ENCODE data around the gene CAMK1D. TPM values are rescaled to one million over a fixed set of nuclear protein-coding genes. Genes with fewer than 3 reads are reported as not detected.
"Not testable (repeated sequence)": the region's sequence is repeated elsewhere in the genome, so short reads cannot be mapped to it uniquely, and the experiment has no call there.

Gene CAMK1D
- total RNA-seq, 1 donor from 2014 or later: 7.6 TPM

GRCh38 chr10:12435348-12435747 is 86.0 kb downstream of the CAMK1D start:
- no peaks in the 10 kb centered on the region for H3K36me3 Mint-ChIP-seq
- peaks cover 49% of the 10 kb centered on the region for H3K27me3 Mint-ChIP-seq (ENCODE audit: low read depth)
- H3K9me3 Mint-ChIP-seq: peaks cover 5% of the 10 kb centered on the region
- H3K4me3 Mint-ChIP-seq: no peak overlapping the region
- H3K4me1 Mint-ChIP-seq: peaks cover 2% of the 10 kb centered on the region
- TF ChIP-seq, protein P1, sequence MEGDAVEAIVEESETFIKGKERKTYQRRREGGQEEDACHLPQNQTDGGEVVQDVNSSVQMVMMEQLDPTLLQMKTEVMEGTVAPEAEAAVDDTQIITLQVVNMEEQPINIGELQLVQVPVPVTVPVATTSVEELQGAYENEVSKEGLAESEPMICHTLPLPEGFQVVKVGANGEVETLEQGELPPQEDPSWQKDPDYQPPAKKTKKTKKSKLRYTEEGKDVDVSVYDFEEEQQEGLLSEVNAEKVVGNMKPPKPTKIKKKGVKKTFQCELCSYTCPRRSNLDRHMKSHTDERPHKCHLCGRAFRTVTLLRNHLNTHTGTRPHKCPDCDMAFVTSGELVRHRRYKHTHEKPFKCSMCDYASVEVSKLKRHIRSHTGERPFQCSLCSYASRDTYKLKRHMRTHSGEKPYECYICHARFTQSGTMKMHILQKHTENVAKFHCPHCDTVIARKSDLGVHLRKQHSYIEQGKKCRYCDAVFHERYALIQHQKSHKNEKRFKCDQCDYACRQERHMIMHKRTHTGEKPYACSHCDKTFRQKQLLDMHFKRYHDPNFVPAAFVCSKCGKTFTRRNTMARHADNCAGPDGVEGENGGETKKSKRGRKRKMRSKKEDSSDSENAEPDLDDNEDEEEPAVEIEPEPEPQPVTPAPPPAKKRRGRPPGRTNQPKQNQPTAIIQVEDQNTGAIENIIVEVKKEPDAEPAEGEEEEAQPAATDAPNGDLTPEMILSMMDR (IDR thresholded peaks at IDR 0.05; ENCODE audit: unreplicated experiment): no peak
- H3K27ac Mint-ChIP-seq: no peak overlapping the region
- no peak for DNase-seq (ENCODE audit: low spot score in 2 of 2, unreplicated experiment in 2 of 2)

GRCh38 chr10:12438919-12439692 is 89.8 kb downstream of the CAMK1D start:
- Mint-ChIP-seq H3K27me3 (ENCODE audit: low read depth) (peaks cover 20% of the 10 kb centered on the region), H3K4me3 (no peak overlapping the region), H3K9me3 (peaks cover 5% of the 10 kb centered on the region), H3K27ac (no peak overlapping the region), H3K36me3 (no peaks in the 10 kb centered on the region), H3K4me1 (no peaks in the 10 kb centered on the region)
- TF ChIP-seq, protein P1 (IDR thresholded peaks at IDR 0.05; ENCODE audit: unreplicated experiment): no peak
- DNase-seq (ENCODE audit: low spot score in 2 of 2, unreplicated experiment in 2 of 2): no peak

- H3K36me3 Mint-ChIP-seq; H3K4me1 Mint-ChIP-seq; H3K27ac Mint-ChIP-seq; H3K4me3 Mint-ChIP-seq; H3K9me3 Mint-ChIP-seq; DNase-seq (ENCODE audit: low spot score in 2 of 2, unreplicated experiment in 2 of 2): not testable (repeated sequence)
- H3K27me3 Mint-ChIP-seq (ENCODE audit: low read depth): peaks cover 17% of the 10 kb centered on the region
Measured at GRCh38 chr10:12439767-12440166, 90.4 kb downstream of the CAMK1D start.

GRCh38 chr10:12443026-12443425 is 93.7 kb downstream of the CAMK1D start:
- no peaks in the 10 kb centered on the region for H3K36me3 Mint-ChIP-seq
- peaks cover 9% of the 10 kb centered on the region for H3K9me3 Mint-ChIP-seq
- TF ChIP-seq, protein P1 (IDR thresholded peaks at IDR 0.05; ENCODE audit: unreplicated experiment): no peak
- DNase-seq (ENCODE audit: low spot score in 2 of 2, unreplicated experiment in 2 of 2): no peak
- no peak overlapping the region for H3K4me3 Mint-ChIP-seq
- no peak overlapping the region for H3K27ac Mint-ChIP-seq
- H3K4me1 Mint-ChIP-seq: peaks cover 18% of the 10 kb centered on the region
- H3K27me3 Mint-ChIP-seq (ENCODE audit: low read depth): no peaks in the 10 kb centered on the region

DNA sequence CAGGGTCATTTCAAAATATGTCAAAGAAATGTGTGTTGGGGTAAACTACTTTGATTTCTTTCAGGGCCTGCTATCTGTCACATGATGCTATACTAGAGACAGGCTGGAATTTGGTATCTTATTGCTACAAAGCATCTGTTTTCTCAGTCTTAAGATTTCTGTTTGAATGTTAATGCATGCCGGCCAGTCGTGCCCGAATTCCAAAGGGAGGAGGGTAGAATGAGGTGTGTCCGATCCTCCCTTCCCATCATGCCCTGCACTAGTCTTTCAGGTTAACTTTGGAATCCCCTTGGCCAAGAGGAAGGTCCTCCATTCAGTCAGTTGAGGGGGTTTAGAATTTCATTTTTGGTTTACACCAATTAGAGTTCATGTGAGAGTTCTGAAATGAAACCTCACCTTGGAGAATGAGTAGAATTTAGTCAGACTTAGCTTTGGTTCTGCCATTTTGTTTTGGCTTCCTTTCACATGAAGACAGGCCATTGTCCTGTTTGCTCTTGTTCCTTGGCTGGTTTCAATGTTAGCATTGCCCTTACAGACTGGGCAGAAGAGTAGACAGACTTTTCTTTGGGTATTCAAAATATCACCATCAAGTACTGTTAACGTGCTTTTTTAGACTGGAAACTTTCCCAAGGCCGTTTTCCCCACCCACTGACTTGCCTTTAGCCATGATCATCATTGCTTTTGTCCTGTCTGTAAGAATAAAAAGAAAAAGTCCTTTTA is 95.8 kb downstream of the CAMK1D start:
- Mint-ChIP-seq H3K9me3 (peaks cover 4% of the 10 kb centered on the region), H3K27ac (peak overlapping the region; percentile 55)
- no peak for DNase-seq (ENCODE audit: low spot score in 2 of 2, unreplicated experiment in 2 of 2)

More for the DNA sequence above, 95.8 kb downstream of the CAMK1D start:
- no peak overlapping the region for H3K4me3 Mint-ChIP-seq
- TF ChIP-seq, protein P1 (IDR thresholded peaks at IDR 0.05; ENCODE audit: unreplicated experiment): no peak
- peaks cover 18% of the 10 kb centered on the region for H3K4me1 Mint-ChIP-seq
- no peaks in the 10 kb centered on the region for H3K27me3 Mint-ChIP-seq (ENCODE audit: low read depth)
- no peaks in the 10 kb centered on the region for H3K36me3 Mint-ChIP-seq

All from mesothelial cell of epicardium (in vitro differentiated cells).